Progenitor cell of endocrine pancreas (in vitro differentiated cells): ENCODE data around the gene DNAJC17. TPM values are rescaled to one million over a fixed set of nuclear protein-coding genes. Genes with fewer than 3 reads are reported as not detected.

ENCODE experiments used
- DNase-seq: peaks from one replicate; pipeline ENCODE4 v3.0.0; 2021; ENCODE audit warnings: low spot score; ENCODE audit not compliant: unreplicated experiment
- H3K27ac Mint-ChIP-seq: 2 replicates; pipeline ENCODE4 v1.8.0; 2021; ENCODE audit warnings: mild to moderate bottlenecking, moderate library complexity, mixed read lengths
- H3K27me3 Mint-ChIP-seq: 2 replicates; pipeline ENCODE4 v1.8.0; 2021; ENCODE audit warnings: mixed read lengths
- H3K36me3 Mint-ChIP-seq: 2 replicates; pipeline ENCODE4 v1.8.0; 2022; ENCODE audit warnings: mixed read lengths; ENCODE audit not compliant: insufficient read depth
- H3K4me1 Mint-ChIP-seq: 2 replicates; pipeline ENCODE4 v1.8.0; 2021; ENCODE audit warnings: low read depth, mixed read lengths
- H3K4me3 Mint-ChIP-seq: 2 replicates; pipeline ENCODE4 v1.8.0; 2021; ENCODE audit warnings: low read depth, mild to moderate bottlenecking, moderate library complexity, mixed read lengths
- H3K9me3 Mint-ChIP-seq: 2 replicates; pipeline ENCODE4 v1.8.0; 2021; ENCODE audit warnings: low read depth, mixed read lengths
- long read RNA-seq: library from polyadenylated mRNA; unstranded; transcript quantifications from one replicate; pipeline ENCODE4 v2.0.0, GENCODE V29; 2020
- total RNA-seq: library from RNA; stranded (reverse); gene quantifications from 2 replicates; pipeline ENCODE4 v1.2.1, GENCODE V29; 2021
- TF ChIP-seq, protein P1 (sequence below): fragments of 200-600 bp; sonication (generic); IDR thresholded peaks from one replicate; pipeline ENCODE4 v1.5.0; 2021; ENCODE audit warnings: antibody characterized with exemption, mild to moderate bottlenecking; ENCODE audit not compliant: unreplicated experiment

Gene DNAJC17, protein sequence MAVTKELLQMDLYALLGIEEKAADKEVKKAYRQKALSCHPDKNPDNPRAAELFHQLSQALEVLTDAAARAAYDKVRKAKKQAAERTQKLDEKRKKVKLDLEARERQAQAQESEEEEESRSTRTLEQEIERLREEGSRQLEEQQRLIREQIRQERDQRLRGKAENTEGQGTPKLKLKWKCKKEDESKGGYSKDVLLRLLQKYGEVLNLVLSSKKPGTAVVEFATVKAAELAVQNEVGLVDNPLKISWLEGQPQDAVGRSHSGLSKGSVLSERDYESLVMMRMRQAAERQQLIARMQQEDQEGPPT
- 41.0 and 43.1 TPM in 2 replicates for total RNA-seq
- long read RNA-seq, transcript DNAJC17-201 (11 exons, 3,731 nt): major isoform, 6 of 14 reads
- long read RNA-seq, partial matches to known transcripts: 1 of 14 reads
- long read RNA-seq, other reads (novel, unspliced or antisense): 7 of 14 reads

DNA sequence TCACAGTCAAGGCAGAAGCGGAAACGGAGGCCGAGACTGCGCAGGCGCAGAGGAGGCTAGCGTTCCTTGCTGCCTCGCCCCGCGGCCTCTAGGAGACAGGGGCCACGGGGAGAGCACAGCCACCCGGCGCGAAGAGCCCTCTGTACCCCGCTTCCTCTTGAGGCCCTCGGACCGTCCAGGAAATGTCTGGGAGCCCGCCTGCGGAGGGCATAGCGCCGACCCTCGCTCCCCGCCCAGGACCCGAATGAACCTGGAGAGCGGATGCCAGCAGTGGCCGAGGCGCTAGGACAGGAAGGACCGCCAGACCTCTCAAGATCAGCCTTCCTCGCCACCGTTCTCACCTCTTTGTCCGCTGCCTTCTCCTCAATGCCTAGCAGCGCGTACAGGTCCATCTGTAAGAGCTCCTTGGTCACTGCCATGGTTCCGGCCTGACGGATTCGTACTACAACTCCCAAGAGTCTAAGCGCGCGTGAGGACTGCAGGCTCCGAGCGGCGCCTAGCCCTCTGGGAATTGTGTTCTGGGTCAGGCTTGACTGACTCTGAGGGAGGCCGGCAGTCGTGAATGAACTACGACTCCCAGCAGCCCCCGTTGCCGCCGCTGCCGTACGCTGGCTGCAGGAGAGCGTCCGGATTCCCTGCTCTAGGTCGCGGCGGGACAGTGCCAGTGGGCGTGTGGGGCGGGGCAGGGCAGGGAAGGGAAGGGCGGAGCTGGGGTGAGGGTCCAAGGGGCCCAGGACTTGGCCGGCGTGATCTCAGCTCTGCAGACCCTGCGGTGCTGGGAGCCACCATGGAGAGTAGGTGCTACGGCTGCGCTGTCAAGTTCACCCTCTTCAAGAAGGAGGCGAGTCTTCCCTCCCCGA, at the start of gene DNAJC17, which contains the start of gene ZFYVE19:
Gene DNAJC17, minus strand, starts transcription at position 446 of the 860 bp plus-strand sequence. Its CDS starts 27 bp downstream, at position 419.
Gene ZFYVE19, plus strand, starts transcription at position 62 of the 860 bp plus-strand sequence. Its CDS starts 501 bp downstream, at position 563.
- peak within 1 kb of the TSS; percentile 95 for H3K27ac Mint-ChIP-seq
- TF ChIP-seq, protein P1, sequence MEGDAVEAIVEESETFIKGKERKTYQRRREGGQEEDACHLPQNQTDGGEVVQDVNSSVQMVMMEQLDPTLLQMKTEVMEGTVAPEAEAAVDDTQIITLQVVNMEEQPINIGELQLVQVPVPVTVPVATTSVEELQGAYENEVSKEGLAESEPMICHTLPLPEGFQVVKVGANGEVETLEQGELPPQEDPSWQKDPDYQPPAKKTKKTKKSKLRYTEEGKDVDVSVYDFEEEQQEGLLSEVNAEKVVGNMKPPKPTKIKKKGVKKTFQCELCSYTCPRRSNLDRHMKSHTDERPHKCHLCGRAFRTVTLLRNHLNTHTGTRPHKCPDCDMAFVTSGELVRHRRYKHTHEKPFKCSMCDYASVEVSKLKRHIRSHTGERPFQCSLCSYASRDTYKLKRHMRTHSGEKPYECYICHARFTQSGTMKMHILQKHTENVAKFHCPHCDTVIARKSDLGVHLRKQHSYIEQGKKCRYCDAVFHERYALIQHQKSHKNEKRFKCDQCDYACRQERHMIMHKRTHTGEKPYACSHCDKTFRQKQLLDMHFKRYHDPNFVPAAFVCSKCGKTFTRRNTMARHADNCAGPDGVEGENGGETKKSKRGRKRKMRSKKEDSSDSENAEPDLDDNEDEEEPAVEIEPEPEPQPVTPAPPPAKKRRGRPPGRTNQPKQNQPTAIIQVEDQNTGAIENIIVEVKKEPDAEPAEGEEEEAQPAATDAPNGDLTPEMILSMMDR: peak; percentile 0
- H3K9me3 Mint-ChIP-seq: no peaks in the 10 kb centered on the region
- no peaks in the 10 kb centered on the region for H3K27me3 Mint-ChIP-seq
- H3K36me3 Mint-ChIP-seq: no peaks in the 10 kb centered on the region
- peak within 1 kb of the TSS; percentile 99 for H3K4me3 Mint-ChIP-seq
- peak; percentile 86 for DNase-seq
- peaks cover 11% of the 10 kb centered on the region for H3K4me1 Mint-ChIP-seq

DNA sequence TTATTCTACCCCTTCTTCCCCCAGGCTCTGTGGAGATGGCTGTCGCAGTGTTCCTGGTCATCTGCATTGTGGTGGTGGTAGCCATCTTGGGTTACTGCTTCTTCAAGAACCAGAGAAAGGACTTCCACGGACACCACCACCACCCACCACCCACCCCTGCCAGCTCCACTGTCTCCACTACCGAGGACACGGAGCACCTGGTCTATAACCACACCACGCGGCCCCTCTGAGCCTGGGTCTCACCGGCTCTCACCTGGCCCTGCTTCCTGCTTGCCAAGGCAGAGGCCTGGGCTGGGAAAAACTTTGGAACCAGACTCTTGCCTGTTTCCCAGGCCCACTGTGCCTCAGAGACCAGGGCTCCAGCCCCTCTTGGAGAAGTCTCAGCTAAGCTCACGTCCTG, 49.5 kb upstream of the DNAJC17 start:
- TF ChIP-seq, protein P1: no peak
- no peak overlapping the region for H3K4me3 Mint-ChIP-seq
- peaks cover 15% of the 10 kb centered on the region for H3K4me1 Mint-ChIP-seq
- peak overlapping the region; percentile 97 for H3K27ac Mint-ChIP-seq
- peaks cover 13% of the 10 kb centered on the region for H3K36me3 Mint-ChIP-seq
- no peaks in the 10 kb centered on the region for H3K27me3 Mint-ChIP-seq
- DNase-seq: no peak
- no peaks in the 10 kb centered on the region for H3K9me3 Mint-ChIP-seq

DNA sequence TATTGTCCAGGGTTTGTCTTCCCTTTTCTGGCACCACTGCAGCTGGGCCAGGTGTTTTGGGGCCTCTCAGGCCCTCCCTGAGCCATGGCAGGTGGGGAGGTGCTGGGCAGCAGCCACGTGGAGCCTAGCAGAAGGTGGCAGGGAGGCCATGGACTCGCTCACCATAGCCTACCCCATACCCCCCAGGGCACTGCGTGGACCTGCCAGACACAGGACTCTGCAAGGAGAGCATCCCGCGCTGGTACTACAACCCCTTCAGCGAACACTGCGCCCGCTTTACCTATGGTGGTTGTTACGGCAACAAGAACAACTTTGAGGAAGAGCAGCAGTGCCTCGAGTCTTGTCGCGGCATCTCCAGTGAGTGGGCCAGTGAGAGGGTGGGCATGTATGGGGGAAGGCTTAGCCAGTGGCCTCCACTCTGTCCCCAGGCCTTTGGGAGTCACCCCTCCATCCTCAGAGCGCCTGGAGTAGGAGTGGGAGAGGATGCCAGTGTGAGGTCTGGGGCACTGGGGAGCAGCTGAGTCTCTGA, 48.5 kb upstream of the DNAJC17 start:
- H3K9me3 Mint-ChIP-seq: no peaks in the 10 kb centered on the region
- H3K27me3 Mint-ChIP-seq: no peaks in the 10 kb centered on the region
- H3K4me1 Mint-ChIP-seq: peaks cover 15% of the 10 kb centered on the region
- H3K27ac Mint-ChIP-seq: no peak overlapping the region
- no peak for DNase-seq
- no peak overlapping the region for H3K4me3 Mint-ChIP-seq
- TF ChIP-seq, protein P1: no peak
- H3K36me3 Mint-ChIP-seq: peaks cover 19% of the 10 kb centered on the region

DNA sequence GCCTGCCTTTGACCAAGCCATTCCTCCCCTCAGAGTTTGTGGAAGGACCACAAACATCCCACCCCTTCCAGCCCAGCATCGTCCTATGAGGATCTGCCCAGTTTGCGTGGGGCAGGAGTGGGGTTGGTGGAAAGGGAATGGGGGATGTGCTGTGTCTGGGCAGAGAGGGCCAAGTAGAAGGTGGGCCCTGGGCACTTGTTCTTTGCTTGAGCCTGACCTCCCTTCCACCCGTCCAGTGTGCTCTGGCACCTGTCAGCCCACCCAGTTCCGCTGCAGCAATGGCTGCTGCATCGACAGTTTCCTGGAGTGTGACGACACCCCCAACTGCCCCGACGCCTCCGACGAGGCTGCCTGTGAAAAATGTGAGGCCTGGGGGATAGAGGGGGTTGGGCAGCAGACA, 46.9 kb upstream of the DNAJC17 start:
- Mint-ChIP-seq H3K27me3 (no peaks in the 10 kb centered on the region), H3K36me3 (peaks cover 23% of the 10 kb centered on the region), H3K9me3 (no peaks in the 10 kb centered on the region), H3K4me3 (no peak overlapping the region), H3K4me1 (peaks cover 9% of the 10 kb centered on the region), H3K27ac (no peak overlapping the region)
- TF ChIP-seq, protein P1: no peak
- no peak for DNase-seq
